ENCODE data around the gene MICAL3. TPM values are rescaled to one million over a fixed set of nuclear protein-coding genes. Genes with fewer than 3 reads are reported as not detected.

Gene MICAL3
- total RNA-seq, 1 donor from 2014 or later, result 47.9 TPM

DNA sequence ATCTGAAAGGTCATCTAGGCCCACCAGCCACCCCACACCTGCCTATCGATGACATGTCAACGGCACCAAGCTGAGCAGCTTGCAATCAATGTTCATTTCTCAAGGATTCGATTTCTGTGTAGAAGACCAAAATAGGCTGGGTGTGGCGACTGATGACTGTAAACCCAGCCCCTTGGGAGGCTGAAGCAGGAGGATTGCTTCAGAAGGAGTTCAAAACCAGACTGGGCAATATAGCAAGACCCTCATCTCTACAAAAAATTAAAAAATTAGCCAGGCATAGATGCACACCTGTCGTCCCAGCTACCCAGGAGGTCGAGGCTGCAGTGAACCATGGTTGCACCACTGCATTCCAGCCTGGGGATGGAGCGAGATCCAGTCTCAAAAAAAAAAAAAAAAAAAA lies 108.7 kb downstream of the MICAL3 start:
- DNase-seq (ENCODE audit: extremely low spot score, unreplicated experiment), result no peak
- TF ChIP-seq, protein P1, sequence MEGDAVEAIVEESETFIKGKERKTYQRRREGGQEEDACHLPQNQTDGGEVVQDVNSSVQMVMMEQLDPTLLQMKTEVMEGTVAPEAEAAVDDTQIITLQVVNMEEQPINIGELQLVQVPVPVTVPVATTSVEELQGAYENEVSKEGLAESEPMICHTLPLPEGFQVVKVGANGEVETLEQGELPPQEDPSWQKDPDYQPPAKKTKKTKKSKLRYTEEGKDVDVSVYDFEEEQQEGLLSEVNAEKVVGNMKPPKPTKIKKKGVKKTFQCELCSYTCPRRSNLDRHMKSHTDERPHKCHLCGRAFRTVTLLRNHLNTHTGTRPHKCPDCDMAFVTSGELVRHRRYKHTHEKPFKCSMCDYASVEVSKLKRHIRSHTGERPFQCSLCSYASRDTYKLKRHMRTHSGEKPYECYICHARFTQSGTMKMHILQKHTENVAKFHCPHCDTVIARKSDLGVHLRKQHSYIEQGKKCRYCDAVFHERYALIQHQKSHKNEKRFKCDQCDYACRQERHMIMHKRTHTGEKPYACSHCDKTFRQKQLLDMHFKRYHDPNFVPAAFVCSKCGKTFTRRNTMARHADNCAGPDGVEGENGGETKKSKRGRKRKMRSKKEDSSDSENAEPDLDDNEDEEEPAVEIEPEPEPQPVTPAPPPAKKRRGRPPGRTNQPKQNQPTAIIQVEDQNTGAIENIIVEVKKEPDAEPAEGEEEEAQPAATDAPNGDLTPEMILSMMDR (IDR thresholded peaks at IDR 0.05), result no peak
- H3K27me3 Mint-ChIP-seq (ENCODE audit: unreplicated experiment), result no peaks in the 10 kb centered on the region
- H3K4me3 Mint-ChIP-seq (ENCODE audit: unreplicated experiment), result no peak overlapping the region
- peaks cover 35% of the 10 kb centered on the region for H3K4me1 Mint-ChIP-seq (ENCODE audit: unreplicated experiment)
- no peak overlapping the region for H3K27ac Mint-ChIP-seq (ENCODE audit: unreplicated experiment)
- no peaks in the 10 kb centered on the region for H3K9me3 Mint-ChIP-seq (ENCODE audit: unreplicated experiment)
- no peaks in the 10 kb centered on the region for H3K36me3 Mint-ChIP-seq (ENCODE audit: unreplicated experiment)

DNA sequence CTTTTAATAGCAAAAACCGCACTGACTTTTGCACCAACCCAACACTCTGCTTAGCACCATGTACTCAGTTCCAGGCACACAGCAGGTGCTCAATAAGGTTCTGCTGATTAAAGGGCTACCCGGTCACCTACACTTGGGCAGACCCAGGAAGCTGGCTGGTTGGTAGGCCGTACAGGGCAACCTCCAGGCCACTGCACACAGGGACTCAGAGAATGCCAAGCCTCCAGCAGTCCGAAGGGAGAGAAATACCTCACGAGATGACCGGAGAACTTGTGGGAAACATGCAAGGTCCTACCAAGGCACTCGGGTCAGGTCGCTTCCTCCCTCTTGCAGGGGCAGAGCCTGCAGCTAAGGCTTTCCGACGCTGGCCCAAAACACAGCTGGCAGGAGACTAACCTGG lies 109.2 kb downstream of the MICAL3 start:
- H3K4me1 Mint-ChIP-seq (ENCODE audit: unreplicated experiment), result peaks cover 35% of the 10 kb centered on the region
- DNase-seq (ENCODE audit: extremely low spot score, unreplicated experiment), result no peak
- H3K27ac Mint-ChIP-seq (ENCODE audit: unreplicated experiment), result no peak overlapping the region
- no peaks in the 10 kb centered on the region for H3K9me3 Mint-ChIP-seq (ENCODE audit: unreplicated experiment)
- TF ChIP-seq, protein P1 (IDR thresholded peaks at IDR 0.05), result no peak
- no peak overlapping the region for H3K4me3 Mint-ChIP-seq (ENCODE audit: unreplicated experiment)
- no peaks in the 10 kb centered on the region for H3K36me3 Mint-ChIP-seq (ENCODE audit: unreplicated experiment)
- H3K27me3 Mint-ChIP-seq (ENCODE audit: unreplicated experiment), result no peaks in the 10 kb centered on the region

DNA sequence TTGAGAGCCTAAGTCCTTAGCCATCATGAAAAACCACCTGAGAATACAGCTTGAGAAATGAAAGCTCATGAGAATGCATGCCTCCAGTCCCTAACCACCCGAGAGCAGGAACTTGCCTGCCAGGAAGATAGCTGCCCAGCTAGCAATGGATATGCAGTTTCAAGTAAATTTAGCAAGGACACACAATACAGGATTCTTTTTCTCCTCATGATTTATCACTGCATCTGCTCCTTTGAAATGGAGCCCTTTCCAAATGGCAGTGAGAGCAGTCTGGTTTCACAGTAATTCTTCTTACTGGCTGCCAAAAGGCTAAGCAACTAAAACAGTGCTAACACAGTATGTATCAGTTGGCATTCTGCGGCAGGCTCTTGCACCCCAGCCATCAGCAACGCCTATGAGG lies 109.9 kb downstream of the MICAL3 start:
- no peaks in the 10 kb centered on the region for H3K36me3 Mint-ChIP-seq (ENCODE audit: unreplicated experiment)
- peaks cover 35% of the 10 kb centered on the region for H3K4me1 Mint-ChIP-seq (ENCODE audit: unreplicated experiment)
- H3K4me3 Mint-ChIP-seq (ENCODE audit: unreplicated experiment), result no peak overlapping the region
- no peak for DNase-seq (ENCODE audit: extremely low spot score, unreplicated experiment)
- H3K27ac Mint-ChIP-seq (ENCODE audit: unreplicated experiment), result no peak overlapping the region
- H3K27me3 Mint-ChIP-seq (ENCODE audit: unreplicated experiment), result no peaks in the 10 kb centered on the region
- TF ChIP-seq, protein P1 (IDR thresholded peaks at IDR 0.05), result no peak
- no peaks in the 10 kb centered on the region for H3K9me3 Mint-ChIP-seq (ENCODE audit: unreplicated experiment)

- TF ChIP-seq, protein P1 (IDR thresholded peaks at IDR 0.05), result no peak
- no peak for DNase-seq (ENCODE audit: extremely low spot score, unreplicated experiment)
- Mint-ChIP-seq H3K4me1 (ENCODE audit: unreplicated experiment) (peaks cover 31% of the 10 kb centered on the region), H3K9me3 (ENCODE audit: unreplicated experiment) (no peaks in the 10 kb centered on the region), H3K36me3 (ENCODE audit: unreplicated experiment) (no peaks in the 10 kb centered on the region), H3K4me3 (ENCODE audit: unreplicated experiment) (no peak overlapping the region), H3K27ac (ENCODE audit: unreplicated experiment) (no peak overlapping the region), H3K27me3 (ENCODE audit: unreplicated experiment) (no peaks in the 10 kb centered on the region)
Observed at GRCh38 chr22:17913801-17914347, 110.5 kb downstream of the MICAL3 start.

DNA sequence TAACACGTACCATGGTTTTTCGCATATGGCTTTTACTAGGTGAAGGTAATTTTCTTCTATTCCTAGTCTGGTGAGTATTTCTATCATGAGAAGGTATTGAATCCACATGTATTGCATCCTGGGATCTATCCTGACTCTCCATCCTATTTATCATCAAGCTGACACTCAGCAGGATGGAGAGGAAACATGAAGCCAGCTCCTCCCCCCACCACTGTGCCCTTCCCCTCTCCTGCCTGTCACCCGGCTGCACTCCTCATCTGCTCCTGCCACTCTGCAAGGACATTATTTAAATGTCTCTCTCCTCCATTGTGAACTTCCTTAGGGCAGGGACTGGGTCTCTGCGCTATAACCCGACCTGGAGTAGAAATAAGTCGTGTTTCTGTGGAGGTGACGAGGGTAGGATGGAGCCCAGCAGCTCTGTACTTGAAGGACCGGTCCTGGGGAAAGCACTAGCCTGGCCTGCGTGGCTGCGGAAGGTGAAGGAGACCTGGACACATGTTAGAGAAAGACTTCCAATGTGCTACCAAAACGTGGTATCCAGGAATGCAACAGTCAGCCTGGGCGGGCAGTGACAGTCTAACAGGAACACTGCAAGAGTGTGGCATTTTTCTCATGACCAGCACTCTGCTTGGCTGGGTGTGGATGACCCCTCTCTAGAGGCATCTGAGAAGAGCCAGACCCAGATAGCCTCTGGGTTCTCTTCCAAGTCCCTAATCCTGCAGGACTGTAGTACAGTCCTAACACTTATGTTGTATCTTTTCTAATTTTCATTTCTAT lies 111.2 kb downstream of the MICAL3 start:
- TF ChIP-seq, protein P1 (IDR thresholded peaks at IDR 0.05), result no peak
- peaks cover 31% of the 10 kb centered on the region for H3K4me1 Mint-ChIP-seq (ENCODE audit: unreplicated experiment)
- no peaks in the 10 kb centered on the region for H3K9me3 Mint-ChIP-seq (ENCODE audit: unreplicated experiment)
- H3K27ac Mint-ChIP-seq (ENCODE audit: unreplicated experiment), result no peak overlapping the region
- DNase-seq (ENCODE audit: extremely low spot score, unreplicated experiment), result no peak
- no peak overlapping the region for H3K4me3 Mint-ChIP-seq (ENCODE audit: unreplicated experiment)
- H3K36me3 Mint-ChIP-seq (ENCODE audit: unreplicated experiment), result no peaks in the 10 kb centered on the region
- H3K27me3 Mint-ChIP-seq (ENCODE audit: unreplicated experiment), result no peaks in the 10 kb centered on the region

Measured in osteocyte (in vitro differentiated cells).